Hypothalamus (tissue), 51 donors: Measurements from ENCODE around the gene BCL2L13.

Experiments
- DNase-seq, 51 donors: peaks; one replicate each; lab custom pipeline; 2025; lab: John Stamatoyannopoulos, UW

BCL2L13 gene

DNA sequence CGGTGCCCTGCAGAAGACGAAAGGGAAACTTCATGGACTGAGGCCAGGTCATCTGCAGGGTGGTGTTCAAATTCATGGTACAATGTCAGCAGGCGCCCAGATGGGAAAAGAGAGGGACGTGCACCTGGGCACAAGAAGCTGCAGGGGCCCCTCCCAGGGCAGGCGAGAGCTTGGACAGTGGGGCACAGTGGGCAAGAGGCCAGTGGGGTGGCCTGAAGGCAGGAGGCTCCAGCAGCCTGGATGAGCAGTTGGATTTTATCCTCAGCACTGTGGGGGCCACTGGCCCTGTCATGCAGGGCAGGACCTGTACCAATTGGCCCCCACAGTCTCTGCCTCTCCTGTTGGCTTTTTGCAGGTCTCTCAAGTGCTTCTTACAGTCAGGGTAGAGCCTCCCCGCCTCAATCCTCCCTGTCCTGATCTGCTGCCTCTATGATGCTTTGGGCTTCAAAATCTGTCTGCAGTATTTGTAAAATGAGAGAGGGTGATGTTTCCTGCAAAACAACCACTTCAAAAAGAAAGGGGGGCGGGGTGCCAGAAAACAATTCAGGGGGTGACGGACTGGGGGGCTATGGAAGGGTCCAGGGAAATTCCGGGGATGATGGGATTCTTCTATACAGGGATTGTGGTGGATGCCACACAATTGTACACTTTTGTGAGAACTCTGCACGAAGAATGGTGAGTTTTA is 137.4 kb downstream of the BCL2L13 start:
- no peak for DNase-seq

DNA sequence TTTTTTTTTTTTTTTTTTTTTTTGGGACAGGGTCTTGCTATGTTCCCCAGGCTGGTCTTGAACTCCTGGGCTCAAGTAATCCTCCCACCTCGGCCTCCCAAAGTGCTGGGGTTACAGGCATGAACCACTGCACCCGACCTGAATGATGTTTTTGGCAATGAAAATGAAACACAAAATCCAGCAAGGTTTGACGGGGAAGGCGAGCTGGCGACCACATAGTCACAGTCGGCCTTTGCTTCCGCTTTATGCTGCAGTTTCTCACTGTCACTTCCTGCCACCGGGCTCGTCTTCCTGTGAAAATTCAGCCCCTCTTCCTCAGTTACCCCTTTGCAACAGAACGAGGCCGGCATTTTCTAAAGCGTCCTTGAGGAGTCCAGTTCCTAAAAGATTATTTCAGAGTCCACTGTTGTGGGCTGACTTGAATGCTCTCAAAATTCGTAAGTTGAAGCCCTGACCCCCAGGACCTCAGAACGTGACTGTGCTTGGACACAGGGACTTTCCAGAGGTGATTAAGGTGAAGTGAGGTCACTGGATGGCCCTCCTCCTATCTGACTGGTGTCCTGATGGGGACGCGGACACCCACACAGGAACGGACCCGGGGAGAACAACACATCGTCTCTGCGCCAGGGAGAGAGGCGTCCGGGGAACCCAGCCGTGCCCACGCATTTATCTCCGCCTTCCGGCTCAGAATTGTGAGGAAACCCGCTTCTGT is 138.6 kb downstream of the BCL2L13 start:
- DNase-seq, result no peak

DNA sequence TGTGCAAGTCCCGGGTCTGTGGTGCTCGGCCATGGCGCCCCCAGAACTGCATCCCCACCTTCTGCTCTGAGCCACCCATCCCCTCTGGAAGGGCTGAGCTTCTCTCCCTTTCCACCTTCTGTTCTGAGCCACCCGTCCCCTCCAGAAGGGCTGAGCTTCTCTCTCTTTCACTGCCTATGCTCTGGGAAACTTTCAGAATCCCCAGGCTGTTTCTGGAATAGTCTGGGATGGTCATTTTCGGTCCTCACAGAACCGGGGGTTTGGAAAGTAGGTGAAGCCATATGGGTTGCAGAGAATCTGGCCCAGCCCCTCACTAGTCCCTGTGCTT is 139.1 kb downstream of the BCL2L13 start:
- no peak for DNase-seq

DNA sequence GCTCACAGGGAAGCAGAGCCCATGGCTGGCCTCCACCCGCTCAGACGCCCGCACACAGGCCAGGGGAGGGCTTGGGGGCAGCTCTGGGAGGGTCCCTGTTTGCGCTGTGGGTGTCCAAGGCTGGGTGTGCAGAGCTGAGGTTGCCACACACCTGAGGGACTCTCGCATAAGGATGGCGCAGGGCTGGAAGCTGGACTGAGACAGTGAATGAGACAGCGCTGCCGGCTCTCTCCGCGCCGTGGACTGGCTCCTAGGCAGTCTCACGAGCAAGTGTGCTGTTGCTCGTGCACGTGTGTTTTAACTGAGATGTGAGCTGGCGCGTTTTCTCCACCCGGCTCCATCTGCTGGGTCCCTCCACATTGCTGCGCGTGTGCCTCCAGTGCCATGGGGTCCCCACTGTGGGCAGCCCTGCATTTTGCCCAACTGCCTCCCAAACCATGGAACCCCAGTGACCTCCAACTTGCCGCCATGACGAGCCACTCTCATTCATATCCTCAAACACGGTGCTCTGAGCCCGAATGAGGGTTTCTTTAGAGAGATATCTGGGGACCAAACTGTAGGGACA is 139.9 kb downstream of the BCL2L13 start:
- no peak for DNase-seq

DNA sequence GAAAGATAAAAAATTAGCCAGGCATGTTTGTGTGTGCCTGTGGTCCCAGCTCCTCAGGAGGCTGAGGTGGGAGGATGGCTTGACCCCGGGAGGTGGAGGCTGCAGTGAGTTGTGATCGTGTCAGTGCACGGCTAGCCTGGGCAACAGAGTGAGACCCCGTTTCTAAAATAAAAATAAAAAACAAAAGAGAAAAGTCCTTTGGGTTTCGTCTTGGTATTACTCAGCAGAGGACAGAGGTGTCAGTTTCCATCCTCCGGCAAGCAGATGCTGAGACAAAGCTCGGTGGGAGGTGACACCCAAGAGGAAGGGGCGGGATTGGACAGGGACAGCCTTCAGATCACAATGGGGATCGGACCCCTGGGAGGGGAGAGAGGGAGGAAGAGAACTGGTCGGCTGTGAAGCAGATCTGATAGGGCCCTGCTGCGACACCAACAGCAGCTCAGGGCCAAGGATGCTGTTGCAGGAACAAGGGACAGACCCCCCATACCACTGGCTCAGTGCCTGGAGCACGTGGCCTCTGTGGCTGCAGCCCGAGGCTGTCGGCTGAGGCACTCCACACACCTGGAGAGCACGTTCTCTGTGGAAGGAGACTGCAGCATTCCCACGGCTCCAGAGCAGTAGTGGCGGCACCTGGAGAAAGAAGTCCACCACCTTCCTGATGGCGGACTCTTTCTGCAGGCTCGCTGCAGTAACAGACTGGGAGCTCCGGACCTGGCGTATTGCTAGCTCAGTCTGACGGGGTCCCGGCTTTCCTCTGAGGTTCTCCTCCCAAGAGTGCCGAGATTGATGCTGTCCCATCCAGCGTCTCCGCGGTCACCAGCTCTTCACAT is 140.9 kb downstream of the BCL2L13 start:
- no peak for DNase-seq

DNA sequence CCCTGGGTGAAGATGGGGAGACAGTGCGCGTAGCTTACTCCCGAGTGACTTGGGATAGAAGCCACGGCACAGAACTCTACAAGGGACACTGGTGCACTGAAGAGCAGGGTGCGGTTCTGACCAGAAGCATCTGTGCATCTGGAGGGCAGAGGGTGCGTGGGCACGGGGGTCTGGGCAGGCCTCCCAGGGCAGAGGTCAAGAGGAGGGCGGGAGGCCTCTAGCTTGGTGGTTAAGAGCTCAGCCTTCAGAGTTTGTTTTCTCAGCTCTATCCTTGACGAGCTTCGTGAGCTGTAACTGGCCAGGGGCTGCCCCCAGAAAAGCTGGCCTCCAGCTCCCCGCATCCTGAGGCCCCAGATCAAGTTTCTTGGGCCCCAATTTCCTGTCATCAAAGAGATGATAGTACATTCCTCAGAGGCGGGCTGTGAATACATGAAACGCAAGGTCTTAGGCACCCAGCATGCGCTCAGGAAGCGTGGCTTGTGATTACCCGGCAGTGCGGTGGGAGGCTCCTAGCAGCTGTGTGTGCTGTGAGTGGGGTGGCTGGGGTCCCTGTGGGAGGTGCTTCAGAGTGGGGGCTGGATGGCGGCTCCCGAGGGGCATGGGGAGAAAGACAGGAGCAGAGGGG is 141.7 kb downstream of the BCL2L13 start:
- DNase-seq, result no peak
